Hematopoietic multipotent progenitor cell treated with erythropoietin and hydrocortisone succinate and interleukin-3 and kit ligand, for 15 days (in vitro differentiated cells): ENCODE results near the gene TMEM87B.
"Not testable (repeated sequence)": the region's sequence is repeated elsewhere in the genome, so short reads cannot be mapped to it uniquely, and the experiment has no call there.

Experiments
- DNase-seq: peaks from one replicate; pipeline ENCODE4 v3.0.0-alpha.2; 2015; ENCODE audit warnings: low spot score

Gene TMEM87B

GRCh38 chr2:112033600-112033999 is 21.5 kb upstream of the TMEM87B start:
- no peak for DNase-seq

GRCh38 chr2:112034924-112035323 is 20.1 kb upstream of the TMEM87B start:
- no peak for DNase-seq

- DNase-seq: no peak
Observed at GRCh38 chr2:112035786-112036185, 19.3 kb upstream of the TMEM87B start.

DNA sequence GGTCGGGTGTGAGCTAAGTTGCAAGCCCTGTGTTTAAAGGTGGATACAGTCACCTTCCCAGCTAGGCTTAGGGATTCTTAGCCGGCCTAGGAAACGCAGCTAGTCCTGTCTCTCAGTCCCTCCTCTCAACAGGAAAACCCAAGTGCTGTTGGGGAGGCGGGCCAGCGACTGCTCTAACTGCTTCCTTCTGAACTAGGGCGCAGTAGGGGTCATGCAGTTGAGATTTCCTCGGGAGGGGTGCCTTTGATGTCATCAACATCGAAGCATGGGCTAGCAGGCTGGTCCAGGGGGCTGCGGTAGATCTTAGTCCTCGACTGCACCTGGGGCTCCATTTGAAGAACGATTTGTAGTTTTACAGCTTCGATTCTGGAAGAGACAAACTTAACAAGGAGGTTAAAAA is 15.5 kb upstream of the TMEM87B start:
- DNase-seq: not testable (repeated sequence)

GRCh38 chr2:112040066-112040465 is 15.0 kb upstream of the TMEM87B start:
- not testable (repeated sequence) for DNase-seq

DNA sequence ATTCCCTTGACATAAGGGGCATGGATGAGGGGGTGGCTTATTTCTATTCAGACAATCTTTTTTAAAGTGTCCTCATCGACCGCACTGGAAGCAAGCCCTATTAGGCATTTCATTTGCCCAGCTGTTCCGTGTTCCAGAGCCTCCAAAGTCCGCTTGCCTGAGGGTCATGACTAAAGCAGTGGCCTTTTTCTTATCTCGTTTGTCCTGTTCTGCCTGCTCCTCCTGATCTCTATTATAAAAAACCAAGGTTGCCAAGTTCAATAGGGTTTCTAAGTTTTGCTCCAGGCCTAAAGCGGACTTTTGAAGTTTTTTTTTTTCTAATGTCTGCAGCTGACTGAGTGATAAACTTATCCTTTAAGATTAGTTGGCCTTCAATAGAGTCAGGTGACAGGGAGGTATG is 13.6 kb upstream of the TMEM87B start:
- DNase-seq: not testable (repeated sequence)

- no peak for DNase-seq
Observed at GRCh38 chr2:112045446-112046014, 9.5 kb upstream of the TMEM87B start.

GRCh38 chr2:112046231-112046630 is 8.8 kb upstream of the TMEM87B start:
- DNase-seq: no peak

DNA sequence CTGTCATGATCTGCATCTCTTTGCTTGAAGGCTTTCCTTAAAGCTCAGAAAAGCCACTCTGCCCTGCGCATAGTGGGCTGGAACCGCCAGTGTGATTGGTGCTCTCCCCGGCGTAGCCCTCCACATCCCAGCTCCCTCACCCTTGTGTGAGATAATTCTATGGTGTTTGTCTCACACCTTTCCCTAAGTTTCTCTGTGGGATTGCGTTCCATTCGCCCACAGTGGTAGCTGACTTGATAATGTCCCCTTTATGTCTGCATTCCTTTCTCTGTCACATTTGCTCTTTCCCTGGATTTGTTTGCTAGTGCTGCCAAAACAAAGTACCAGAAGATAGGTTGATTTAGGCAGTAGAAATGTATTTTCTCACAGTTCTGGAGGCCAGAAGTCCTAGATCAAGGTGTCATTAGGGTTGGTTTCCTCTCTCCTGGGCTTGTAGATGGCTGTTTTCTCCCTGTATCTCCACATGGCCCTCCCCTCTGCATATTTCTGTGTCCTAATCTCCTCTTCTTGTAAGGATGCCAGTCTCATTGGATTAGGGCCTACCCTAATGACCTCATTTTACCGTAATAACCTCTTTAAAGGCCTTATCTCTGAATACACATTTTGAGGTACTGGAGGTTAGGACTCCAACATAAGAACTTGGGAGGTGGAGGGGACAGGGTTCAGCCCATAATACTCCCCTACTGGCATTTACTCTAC is 7.4 kb upstream of the TMEM87B start:
- peak; percentile 87 for DNase-seq

GRCh38 chr2:112048236-112048592 is 6.9 kb upstream of the TMEM87B start:
- no peak for DNase-seq

- peak; percentile 72 for DNase-seq
Observed at GRCh38 chr2:112048887-112049286, 6.2 kb upstream of the TMEM87B start.

DNA sequence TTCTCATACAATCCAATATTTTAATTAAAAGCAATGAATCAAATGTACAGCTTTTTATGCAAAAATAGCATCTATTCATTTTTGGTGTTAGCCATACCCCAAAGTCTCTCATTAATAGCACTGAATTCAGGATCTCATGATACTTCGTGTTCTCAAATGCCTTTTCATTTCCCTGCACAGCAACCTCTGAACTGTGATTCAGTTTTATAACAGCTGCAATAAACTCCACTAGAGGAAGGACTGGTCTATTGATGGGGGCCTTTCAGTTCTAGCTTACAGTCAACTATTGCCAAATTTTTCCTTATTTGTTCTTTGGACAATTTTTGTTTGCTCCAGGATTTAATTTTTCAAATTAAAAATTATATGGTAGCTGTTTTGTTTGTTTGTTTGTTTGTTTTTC is 4.8 kb upstream of the TMEM87B start:
- DNase-seq: no peak

DNA sequence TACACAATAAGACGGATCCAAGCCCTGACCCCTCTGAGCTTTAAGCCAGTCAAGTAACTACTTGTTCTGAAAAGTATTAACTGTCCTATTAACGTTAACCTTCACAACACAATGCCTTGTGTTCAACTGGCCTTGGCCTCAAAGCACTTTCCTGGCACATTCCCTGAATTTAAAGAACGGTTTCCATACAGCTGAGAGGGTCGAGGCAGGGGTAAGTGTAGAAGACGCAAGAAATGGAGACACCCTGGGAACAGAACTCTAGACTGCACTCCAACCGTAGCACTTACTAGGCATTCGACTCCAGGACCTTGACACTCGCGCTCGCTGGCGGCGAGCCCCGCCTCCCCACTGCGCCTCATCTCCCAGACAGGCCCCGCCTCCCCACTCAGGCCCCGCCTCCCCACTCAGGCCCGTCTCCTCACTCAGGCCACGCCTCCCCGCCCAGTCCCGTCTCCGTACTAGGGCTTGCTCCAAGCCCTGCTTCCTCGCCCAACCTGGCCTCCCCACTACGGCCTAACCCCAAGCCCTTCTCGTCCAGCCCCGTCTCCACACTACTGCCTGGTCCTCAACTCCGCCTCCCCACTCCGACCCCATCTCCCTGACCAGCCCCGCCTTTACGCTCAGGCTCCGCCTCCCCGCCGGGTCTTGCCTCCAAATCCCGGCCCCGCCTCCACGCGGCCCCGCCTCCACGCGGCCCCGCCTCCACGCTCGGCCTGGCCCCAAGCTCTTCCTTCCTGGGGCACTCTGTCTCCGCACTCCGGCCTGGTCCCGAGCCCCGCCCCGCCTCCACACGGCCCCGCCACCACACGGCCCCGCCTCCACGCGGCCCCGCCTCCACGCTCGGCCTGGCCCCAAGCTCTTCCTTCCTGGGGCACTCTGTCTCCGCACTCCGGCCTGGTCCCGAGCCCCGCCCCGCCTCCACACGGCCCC is 887 bp upstream of the TMEM87B start:
- DNase-seq: peak; percentile 96

DNA sequence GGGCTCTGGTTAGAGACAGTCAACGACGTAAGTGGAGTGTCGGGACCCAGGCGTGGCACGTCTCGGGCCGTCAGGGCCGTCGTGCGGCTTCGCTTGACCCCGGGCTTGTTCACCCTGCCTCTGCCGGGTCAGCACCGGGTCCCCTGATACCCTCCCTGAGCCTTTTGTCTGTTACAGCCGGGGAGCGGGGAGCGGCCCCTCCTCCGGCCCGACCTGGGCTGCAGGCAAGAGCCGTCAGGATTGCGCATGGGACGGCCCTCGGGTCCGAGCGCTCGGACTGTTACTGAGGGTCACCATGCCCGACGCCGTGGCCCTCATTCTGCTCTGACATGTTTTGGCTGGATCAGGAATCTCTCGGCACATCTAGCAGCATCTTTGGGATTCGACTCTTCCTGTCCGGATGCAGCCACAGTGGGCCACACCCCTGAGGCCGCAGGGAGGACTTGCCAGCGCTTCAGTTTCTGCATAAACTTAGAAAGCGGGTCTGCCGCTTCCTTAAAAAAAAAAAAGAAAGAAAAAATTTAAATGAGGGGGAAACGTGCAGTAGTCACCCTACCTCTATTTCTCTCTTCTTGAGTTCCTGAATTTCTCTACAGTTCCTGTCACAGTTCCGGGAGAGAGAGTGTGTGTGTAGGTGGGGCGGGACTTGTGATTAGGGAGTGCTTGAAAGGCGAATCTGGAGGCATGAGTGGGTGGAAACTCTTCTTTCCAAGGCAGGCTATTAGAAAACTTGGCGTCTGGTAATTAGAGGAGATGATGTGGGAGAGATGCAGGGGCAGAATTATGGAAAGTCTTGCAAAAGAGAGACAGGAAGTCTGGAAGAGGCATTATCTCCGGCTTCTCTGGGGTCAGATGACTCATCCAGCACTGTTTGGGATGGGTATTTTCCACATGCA is 909 bp downstream of the TMEM87B start:
- peak; percentile 30 for DNase-seq

- no peak for DNase-seq
Observed at GRCh38 chr2:112056626-112056987, 1.5 kb downstream of the TMEM87B start.

GRCh38 chr2:112059671-112060070 is 4.6 kb downstream of the TMEM87B start:
- no peak for DNase-seq

DNA sequence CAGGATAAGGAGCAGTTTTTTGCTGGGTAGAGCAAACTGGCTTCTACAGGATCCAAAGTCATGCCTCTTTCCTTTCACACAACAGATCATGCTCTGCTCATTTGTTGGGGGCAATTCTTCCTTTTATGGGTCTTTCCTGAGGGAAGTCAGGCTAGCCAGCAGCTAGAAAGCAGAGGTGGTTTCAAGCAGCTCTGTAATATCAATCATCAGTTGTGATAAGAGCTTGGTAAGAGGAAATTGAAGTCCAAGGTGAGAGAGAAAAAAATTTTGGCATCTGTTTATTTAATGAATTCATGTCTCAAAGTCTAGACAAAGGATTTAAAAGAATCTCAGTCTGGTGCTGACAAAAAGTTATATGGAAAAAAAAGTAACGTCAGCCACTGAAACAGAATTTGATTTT is 6.2 kb downstream of the TMEM87B start:
- DNase-seq: no peak

DNA sequence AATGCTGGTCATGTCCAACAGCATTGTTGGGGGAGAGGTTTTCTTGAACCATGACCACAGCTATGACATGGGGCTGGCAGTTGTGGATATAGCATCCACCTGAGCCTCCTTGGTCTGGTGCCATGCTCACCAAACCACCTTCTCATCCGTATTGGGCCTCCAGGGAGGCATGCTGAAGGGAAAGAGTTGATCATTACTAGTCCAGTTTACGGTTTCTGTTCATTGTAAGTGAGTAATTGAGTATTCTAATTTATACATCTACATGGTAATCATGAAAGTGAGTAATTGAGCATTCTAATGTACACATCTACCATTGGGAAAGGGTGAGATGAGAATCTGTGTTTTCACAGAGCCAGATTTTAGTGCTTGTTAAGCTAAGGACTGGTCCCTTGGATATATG is 6.8 kb downstream of the TMEM87B start:
- no peak for DNase-seq

DNA sequence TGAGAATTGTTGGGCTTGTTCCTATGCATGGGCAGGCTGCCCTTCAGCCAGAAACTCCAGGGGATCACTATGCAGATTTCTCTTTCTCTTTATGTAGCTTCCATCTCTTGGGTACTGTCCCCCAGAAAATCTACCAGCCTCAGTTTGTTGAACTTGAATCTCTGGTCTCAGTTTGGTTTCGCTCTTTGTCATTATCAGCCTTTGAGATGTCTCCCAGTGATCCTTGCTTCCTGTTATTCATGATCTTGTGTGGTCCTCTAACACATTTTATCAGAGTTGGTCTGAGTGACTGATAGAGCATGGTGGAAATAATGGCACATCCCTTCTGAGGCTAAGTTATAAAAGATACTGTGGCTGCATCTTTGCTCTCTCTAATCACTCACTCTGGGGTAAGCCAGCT is 7.8 kb downstream of the TMEM87B start:
- no peak for DNase-seq

- DNase-seq: no peak
Observed at GRCh38 chr2:112065486-112065885, 10.4 kb downstream of the TMEM87B start.

- no peak for DNase-seq
Observed at GRCh38 chr2:112065966-112066365, 10.9 kb downstream of the TMEM87B start.

DNA sequence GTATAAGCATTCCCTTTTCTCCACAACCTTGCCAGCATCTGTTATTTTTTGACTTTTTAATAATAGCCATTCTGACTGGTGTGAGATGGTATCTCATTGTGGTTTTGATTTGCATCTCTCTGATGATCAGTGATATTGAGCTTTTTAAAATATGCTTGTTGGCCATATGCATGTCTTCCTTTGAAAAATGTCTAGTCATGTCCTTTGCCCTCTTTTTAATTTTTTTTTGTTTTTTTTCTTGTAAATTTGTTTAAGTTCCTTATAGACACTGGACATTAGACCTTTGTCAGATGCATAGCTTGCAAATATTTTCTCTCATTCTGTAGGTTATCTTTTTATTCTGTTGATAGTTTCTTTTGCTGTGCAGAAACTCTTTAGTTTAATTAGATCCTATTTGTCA is 14.7 kb downstream of the TMEM87B start:
- DNase-seq: not testable (repeated sequence)
